HG03135 (cell line): ENCODE results near the gene RHO.
"Not testable (repeated sequence)": the region's sequence is repeated elsewhere in the genome, so short reads cannot be mapped to it uniquely, and the experiment has no call there.

Experiments used
- ATAC-seq: cut with Tn5 transposase; IDR thresholded peaks from one replicate; pipeline ENCODE4 v1.9.1; 2021; ENCODE audit warnings: mild to moderate bottlenecking, moderate library complexity; ENCODE audit not compliant: unreplicated experiment

The RHO gene

DNA sequence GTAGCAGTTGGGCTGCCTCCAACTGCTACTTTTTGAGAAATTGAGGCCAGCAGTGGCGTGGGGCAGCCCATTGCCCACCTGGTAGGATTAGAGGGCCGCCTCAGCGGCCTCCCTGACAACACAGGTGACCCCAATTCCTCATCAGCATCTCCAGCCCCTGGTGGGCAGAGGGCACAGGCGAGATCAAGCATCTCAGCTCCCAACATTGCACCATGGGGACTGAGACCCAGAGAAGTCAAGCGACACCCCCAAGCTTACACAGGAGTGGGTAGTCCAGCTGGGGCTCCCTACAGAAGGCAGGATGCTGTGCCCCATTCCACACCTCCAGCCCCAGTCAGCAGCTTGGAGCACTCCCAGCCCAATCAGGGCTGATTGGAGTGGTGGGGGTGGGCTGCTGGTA lies 14.3 kb downstream of the RHO start:
- no peak for ATAC-seq

DNA sequence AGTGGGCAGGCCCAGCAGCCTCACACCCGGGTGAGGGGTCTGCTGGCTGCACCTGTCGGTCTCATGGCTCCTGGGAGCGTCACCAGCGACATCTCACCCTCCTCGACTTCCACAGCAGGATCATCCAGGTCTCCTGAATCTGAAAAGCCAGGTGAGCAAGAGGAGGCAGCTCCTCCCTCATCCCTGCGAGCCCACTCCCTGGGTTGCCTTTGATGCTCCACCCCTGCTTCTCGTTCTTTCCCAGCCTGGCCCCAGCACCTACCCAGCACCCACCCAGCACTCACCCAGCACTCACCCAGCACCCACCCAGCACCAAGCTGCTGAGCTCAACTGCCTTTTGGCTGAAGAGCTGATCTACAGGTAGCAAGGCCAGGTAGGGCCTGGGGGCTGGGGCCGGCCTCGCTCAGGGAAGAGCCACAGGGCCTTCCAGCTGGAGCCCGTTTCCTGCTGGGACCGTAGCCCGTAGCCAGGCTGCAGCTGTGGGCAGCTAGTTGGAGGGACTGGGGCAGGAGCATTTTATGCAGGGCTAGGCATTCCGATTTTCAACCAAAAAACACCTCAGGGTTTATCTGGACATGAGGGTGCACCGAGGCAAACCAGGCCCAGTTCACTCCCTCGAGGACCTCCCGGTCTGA lies 14.8 kb downstream of the RHO start, which contains the start of gene H1-8:
Gene H1-8, plus strand, starts transcription at position 20 of the 635 bp plus-strand sequence. Its CDS starts 44 bp downstream, at position 64.
- no peak for ATAC-seq

DNA sequence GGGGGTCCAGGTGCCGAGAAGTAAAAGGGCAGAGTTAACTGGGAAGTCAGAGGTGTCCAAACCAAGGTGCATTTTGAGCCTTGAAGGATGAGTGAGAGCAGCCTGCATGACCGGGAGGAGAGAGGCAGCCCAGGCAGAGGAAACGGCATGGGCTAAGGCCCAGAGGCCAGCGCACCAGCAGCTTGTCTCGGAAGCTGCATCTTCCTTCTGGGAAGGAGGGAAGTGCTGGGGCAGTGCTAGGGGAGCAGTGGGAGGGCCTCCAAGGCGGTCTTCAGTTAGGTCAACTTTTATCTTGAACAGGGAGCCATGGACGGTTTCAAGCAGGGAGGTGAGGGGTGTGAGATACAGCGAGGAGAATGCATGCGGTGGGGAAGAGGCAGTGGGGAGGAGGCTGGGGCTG lies 15.6 kb downstream of the RHO start:
- ATAC-seq, result no peak

DNA sequence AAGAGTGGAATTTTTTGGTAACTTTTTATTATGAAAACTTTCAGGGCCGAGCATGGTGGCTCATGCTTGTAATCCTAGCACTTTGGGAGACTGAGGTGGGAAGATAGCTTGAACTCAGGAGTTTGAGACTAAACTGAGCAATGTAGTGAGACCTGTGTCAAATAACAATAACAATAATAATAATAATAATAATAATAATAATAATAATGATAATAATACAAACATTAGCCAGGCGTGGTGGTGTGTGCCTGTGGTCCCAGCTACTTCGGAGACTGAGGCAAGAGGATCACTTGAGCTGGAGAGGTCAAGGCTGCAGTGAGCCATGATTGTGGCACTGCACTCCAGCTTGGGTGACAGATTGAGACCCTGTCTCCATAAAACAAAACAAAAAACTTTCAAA lies 17.5 kb downstream of the RHO start:
- not testable (repeated sequence) for ATAC-seq

DNA sequence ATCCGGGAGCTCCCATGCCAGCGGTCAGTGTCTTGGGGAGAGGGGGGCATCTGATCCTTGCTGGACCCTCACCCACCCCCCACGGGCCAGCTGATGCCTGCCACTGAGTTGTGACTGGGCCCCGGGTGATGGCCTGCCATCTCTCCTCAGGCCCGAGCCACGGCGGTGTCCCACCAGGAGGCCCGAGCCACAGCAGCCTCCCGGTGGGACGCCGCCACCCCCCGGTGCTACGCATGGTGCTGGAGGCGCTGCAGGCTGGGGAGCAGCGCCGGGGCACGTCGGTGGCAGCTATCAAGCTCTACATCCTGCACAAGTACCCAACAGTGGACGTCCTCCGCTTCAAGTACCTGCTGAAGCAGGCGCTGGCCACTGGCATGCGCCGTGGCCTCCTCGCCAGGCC lies 18.8 kb downstream of the RHO start:
- ATAC-seq, result no peak

DNA sequence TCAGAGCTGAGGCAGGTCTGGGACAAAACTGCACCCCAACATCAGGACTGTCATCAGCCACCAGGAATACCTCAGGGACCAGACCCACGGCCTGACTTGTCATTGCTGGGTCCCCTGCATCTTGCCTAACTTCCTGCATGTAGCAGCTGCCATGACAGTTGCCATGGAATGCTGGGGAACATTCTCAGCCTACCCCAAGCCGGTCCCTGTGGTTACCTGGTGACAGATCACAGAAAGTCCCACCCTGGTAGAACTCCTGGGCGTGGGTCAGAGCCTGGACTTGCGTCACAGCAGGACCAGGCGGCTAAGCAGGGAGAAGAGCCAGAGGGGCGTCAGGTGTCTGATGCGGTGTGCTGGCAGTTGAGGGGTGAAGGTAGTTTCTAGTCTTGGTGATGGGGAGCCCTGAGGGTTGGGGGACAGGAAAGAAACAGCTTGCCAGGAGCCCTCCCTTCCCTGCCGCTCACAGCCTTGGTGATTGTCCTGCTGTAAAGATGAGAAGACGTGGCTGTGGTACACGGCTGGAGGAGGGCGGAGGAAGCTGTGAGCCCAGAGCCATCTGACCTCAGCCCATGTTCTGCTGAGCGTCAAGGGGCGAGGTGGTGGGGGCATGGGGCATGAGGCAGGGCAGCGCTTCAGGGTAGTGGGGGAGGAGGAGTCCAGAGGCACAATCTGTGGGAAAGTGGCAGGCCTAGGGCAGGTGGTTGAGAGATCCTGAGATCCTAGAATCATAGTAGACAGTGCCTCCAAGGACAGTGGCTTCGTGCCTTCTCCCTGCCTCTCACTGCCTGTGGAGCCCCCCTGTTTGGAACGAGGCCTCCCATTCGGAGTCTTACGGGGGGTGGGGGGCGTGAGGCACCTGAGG lies 19.9 kb downstream of the RHO start:
- no peak for ATAC-seq

DNA sequence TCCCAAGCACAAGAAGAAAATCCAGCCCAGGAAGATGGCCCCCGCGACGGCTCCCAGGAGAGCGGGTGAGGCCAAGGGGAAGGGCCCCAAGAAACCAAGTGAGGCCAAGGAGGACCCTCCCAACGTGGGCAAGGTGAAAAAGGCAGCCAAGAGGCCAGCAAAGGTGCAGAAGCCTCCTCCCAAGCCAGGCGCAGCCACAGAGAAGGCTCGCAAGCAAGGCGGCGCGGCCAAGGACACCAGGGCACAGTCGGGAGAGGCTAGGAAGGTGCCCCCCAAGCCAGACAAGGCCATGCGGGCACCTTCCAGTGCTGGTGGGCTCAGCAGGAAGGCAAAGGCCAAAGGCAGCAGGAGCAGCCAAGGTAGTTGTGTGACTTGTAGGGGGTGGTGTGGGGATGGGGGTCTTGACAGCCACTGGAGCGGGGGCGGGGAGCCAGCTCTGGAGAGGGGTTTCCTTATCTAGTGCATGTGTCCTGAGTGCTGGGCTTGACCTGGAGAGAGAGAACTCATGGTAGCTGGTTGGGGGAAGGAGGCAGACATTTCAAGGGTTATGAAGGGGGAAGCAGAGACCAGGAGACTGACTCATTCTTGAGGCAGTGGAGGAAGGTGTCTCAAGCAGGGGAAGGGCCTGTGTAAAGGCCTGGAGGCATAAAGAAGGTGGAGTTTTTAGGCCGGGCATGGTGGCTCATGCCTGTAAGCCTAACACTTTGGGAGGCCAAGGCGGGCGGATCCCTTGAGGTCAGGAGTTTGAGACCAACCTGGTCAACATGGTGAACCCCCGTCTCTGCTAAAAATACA lies 20.8 kb downstream of the RHO start:
- ATAC-seq, result no peak

DNA sequence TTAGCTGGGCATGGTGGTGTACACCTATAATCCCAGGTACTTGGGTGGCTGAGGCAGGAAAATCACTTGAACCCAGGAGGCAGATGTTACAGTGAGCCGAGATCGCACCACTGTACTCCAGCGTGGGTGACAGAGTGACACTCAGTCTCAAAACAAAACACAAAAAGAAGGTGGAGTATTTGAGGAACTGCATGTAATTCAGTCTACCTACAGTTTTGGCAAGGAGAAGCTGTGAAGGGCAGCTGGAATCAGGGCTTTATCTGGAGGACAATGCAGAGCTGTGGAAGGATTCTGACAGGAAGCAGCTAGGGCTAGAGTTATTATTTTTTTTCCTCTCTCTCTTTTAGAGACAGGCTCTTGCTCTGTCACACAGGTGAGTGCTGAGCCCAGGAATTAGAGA lies 21.4 kb downstream of the RHO start:
- ATAC-seq, result no peak

DNA sequence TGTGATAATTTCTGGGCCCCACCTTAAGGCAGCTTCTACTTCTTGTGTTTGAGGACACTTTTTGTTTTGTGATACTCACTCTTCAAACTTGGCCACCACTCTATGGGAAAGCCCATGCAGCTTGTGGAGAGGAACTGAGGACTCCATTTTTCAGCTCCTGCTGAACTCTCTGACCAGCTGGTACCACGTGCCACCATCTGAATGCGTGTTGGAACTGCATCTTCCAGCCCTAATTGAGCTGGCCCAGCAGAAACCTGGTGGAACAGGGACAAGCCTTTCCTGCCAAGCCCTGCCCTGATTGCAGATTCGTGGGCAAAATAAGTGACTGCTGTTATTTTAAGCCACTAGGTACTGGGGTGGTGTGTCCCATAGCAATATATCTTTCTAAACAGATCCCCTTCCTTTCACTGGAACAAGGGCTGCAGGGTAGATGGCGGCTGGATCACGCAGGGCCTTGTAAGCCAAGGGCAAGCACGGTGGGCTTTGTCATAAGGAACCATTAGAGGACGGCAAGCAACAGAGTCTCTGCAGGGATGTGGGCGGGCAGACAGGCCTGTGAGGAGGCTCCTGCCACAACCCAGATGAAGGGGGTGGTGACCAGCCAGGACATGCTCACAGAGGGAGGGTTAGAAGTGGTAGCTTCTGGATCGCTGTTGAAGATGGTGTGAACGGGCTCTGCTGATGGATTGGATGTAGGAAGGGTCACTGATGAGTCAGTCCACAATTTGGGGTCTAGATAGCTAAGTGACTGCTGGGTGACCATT lies 24.0 kb downstream of the RHO start:
- no peak for ATAC-seq

DNA sequence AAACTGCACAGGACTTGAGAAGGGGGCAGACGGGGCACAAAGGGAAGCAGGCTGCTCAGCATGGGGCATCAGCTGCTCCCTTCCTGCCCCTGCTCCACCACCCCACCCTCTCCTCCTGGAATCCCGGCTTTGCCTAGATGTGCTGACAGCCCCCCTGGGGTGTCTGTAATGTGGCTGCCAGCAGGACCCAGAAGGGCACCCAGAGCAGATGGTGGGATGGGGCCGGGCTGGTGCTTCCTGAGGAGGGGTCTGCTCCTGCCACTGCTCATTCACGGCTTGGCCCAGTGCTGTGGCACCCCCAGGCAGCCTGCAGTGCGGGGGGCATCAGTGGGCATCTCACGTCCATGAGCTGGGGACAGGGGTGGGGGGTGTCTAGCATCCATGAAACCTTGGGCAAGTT lies 24.7 kb downstream of the RHO start:
- ATAC-seq, result no peak

DNA sequence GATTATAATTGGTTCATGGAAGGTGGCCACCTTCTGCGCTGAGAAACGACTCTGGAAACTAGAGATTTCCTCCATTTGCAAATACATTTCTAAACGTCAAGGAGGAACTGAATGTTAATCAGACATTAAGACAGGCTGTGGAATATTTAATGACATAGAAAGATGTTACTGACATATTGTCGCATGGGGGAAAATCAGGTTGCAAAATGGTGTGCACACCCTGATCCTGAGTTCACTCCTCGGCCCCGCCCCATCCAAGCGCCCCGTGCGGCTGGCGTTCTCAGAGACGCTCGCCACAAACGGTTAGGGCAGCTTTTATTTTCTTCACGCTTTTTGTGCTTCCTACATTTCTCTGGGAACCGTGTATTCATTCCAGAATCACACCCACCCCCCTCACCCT lies 25.3 kb downstream of the RHO start:
- ATAC-seq, result no peak

DNA sequence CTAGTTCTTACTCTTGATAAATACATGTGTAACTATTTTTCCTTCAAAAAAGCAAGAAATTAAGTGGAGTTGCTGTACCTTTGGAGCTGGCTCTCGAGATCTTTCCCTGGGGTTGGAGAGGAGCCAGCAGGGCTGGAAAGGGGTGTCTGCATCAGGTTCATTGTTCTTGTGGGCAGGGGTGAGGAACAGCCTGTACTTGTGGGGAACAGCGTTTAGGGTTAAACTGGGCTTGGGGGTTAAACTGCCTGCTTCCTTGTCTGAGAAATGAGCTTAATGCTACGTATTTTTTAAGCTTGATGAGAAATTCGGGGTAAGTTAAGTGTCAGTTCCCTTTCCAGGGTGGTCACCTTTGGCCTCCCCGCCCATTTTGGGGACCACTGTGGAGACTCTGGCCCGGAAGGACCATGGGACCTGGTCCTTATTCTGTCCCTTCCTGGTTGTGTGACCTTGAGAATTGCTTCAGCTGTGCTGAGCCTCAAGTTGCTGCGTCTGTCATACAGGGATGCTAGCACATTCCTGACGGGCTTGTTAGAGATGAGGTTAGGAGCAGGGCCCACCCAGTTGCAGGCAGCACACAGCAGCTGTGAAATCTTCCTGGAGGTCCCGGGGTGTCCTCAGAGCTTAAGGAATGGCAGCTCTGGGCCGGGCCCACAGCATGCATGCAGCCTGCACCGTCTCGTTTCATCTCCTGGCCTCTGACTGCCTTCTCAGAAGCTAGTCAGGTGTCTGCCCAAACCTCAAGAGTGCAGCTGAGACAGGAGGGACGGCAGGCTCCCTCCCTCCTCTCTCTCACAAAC lies 26.1 kb downstream of the RHO start:
- no peak for ATAC-seq

DNA sequence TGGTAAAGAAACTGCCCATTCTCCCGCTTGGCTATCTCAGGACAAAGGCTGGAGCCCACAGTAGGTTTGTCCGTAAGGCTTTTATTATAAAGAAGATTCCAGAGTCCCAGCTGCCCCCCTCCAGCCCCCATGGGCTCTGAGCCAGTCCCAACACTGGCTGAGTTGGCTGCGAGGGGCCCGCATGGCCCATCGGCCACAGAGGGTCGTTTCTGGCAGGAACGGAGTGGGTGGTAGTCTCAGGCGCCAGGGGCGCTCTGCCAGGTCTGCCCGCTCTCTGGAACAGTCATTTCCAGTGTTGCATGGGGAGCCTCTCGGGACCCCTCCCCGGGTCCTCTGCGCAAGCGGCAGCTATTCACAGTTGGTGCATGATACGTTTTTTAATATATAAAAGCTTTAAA lies 26.7 kb downstream of the RHO start:
- no peak for ATAC-seq

DNA sequence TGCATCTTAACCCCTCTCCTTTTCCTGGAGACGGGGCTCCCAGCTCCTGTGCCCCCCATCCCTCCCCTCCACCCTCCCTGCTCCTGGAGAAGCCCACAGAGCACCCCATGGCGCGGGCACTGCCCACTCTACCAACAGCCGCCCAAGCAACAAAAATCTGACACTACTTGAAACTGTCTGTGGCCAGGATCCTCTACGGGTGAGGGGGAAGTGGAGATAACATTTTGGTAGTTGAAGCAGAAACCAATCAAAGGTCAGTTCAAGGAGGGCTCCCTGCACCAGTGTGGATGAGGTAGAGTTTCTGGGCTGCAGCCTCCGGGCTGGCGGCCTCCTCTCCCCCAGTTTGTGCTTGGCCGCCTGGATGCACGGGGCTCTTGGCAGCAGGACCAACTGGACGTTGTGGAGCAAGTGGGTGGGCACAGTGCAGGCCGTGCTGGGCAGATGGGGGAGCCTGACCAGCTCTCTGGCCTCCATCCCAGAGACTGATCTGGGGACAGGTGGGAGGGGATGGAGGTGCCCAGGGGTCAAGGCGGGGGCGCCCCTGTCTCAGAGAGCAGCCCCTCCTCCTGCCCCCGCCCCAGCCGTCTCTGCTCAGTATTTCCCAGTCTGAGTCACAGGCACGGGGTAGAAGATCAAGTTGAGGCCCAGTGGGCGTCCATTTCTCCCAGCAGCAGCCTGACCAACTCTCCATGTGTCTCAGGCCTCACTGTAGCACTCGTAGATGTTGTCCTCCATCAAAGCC lies 27.3 kb downstream of the RHO start:
- ATAC-seq, result no peak

DNA sequence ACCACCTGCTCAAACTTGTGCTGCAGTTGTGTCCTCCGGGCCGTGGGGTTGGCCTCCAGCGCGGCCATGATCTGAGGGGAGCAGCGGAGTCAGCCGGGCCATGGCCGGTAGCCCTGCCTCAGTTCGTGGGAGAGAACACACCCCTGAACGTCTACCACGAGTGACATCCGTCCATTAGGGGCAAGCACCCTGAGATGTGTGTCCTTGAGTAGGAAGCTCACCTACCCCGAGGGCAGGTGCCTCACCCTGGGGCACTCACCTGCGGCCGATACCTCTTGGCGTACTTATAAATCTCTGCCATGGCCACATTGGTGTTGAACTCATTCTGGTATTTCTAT lies 27.9 kb downstream of the RHO start:
- ATAC-seq, result no peak

DNA sequence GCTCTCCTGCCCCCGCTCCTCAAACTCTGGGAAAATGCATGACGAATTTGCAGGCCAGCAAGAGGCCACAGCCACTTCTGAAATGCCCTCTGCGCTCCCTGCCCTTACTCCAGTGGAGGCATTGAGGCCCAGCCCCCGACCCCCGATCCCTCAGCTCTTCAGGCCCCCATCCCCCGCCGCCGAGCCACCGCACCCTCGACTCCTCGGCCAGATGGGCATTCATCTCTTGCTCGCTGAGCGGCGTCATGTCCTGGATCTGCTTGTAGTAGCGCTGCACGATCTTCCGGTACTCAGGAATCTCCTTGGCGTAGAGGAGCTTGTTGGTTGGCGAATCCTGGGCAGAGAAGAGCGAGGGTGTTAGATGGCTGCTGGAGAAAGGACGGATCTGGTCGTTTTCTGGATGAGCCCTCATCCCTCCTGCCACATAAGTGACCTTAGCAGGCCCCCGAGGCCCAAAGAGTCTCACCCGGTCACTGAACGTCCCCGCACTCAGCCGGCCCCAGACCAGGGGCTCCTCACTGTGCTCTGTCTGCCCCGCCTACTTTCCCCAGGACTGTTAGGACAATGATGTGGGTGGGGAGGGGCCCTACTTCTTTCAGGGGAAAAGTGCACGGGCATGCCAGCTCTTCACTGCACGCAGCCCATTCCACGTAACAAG lies 28.6 kb downstream of the RHO start:
- ATAC-seq, result no peak

DNA sequence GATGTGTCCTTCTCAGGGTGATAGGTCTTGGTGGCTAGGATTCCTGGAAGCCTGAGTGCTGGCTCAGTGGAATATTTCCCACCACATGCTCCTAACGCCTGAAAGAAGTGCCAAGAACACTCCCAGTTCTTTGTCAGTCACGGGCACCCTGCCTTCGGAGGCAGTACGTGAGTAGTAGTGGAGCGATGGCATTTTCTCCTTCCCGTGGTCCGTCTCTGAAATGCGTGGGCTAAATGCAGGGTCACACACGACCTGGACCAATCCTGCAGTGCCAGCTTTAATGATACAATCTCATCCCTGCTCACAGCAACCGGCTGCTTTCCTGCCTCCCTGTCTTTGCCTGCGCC lies 29.1 kb downstream of the RHO start:
- no peak for ATAC-seq

DNA sequence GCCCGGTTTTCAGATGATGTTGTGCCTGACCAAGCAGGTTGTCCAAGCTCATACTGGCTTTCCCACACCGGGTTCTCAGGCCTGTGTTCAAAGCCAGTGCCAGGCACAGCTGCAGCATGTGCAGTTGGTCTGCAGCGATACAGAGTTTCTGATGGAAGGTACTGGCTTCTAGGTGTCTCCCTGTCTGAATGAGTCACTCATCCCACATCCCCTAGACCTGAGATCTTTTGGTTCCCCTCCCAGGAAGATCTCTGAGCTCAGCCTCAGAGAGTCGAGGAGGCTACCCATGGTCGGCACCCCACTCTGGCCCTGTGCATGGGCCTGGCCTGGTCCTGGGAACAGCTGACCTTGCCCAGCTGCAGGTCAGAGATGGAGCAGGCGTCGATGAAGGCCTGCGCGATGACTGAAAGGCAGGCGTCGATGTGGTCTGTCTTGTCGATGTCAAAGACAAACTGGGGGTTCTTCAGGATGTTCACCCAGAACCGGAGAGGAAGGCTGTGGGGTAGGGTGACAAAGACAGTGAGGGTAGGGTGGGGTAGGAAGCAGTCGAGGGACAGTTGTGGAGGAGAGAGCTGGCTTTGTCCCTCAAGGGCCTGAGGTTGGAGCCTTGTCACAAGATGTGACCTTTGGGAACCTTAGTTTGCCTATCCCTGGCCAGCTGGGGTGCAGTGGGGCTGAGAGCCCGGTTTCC lies 29.8 kb downstream of the RHO start:
- no peak for ATAC-seq
